ENCODE results near the gene NUP42.

The NUP42 gene

GRCh38 chr7:23234569-23235296, 52.9 kb downstream of the NUP42 start:
- no peak for DNase-seq

GRCh38 chr7:23235813-23236221, 54.0 kb downstream of the NUP42 start:
- no peak for DNase-seq

GRCh38 chr7:23237000-23237399, 55.2 kb downstream of the NUP42 start:
- DNase-seq = no peak

- DNase-seq = no peak
These were observed 57.3 kb downstream of the NUP42 start for GRCh38 chr7:23238983-23239652.

- DNase-seq = no peak
These were observed 57.9 kb downstream of the NUP42 start for GRCh38 chr7:23239698-23240097.

GRCh38 chr7:23242321-23242720, 60.5 kb downstream of the NUP42 start:
- no peak for DNase-seq

- DNase-seq = no peak
These were observed 61.1 kb downstream of the NUP42 start for GRCh38 chr7:23242935-23243334.

- DNase-seq = no peak
These were observed 64.7 kb downstream of the NUP42 start, which contains the start of gene GPNMB for GRCh38 chr7:23246555-23246954. Gene GPNMB (plus strand): TSS chr7:23246775. CDS start chr7:23246858, 83 bp downstream.

GRCh38 chr7:23247046-23247602, 65.3 kb downstream of the NUP42 start:
- no peak for DNase-seq

- peak in 12 of 51 donors; percentile 4 to 40 (median 12) for DNase-seq
These were observed 65.9 kb downstream of the NUP42 start for GRCh38 chr7:23247603-23248335.

GRCh38 chr7:23249486-23249885, 67.6 kb downstream of the NUP42 start:
- no peak for DNase-seq
